Glutamatergic neuron (in vitro differentiated cells): ENCODE data around the gene RPS6KC1. TPM values are rescaled to one million over a fixed set of nuclear protein-coding genes. Genes with fewer than 3 reads are reported as not detected.
"Not testable (repeated sequence)": the region's sequence is repeated elsewhere in the genome, so short reads cannot be mapped to it uniquely, and the experiment has no call there.

ENCODE experiments used
- DNase-seq: peaks from one replicate; pipeline ENCODE4 v3.0.0; 2022
- H3K27ac Mint-ChIP-seq: one replicate; pipeline ENCODE4 v1.8.0; 2020; ENCODE audit warnings: mild to moderate bottlenecking, mixed read lengths, inconsistent platforms; ENCODE audit not compliant: unreplicated experiment
- H3K27me3 Mint-ChIP-seq: one replicate; pipeline ENCODE4 v1.8.0; 2020; ENCODE audit warnings: mild to moderate bottlenecking, moderate library complexity, mixed read lengths, inconsistent platforms; ENCODE audit not compliant: unreplicated experiment
- H3K36me3 Mint-ChIP-seq: one replicate; pipeline ENCODE4 v1.8.0; 2020; ENCODE audit warnings: mild to moderate bottlenecking, mixed read lengths, inconsistent platforms; ENCODE audit not compliant: unreplicated experiment
- H3K4me1 Mint-ChIP-seq: one replicate; pipeline ENCODE4 v1.8.0; 2020; ENCODE audit warnings: mild to moderate bottlenecking, low read depth, mixed read lengths, inconsistent platforms; ENCODE audit not compliant: unreplicated experiment
- H3K4me3 Mint-ChIP-seq: one replicate; pipeline ENCODE4 v1.8.0; 2020; ENCODE audit warnings: mild to moderate bottlenecking, mixed read lengths, inconsistent platforms; ENCODE audit not compliant: unreplicated experiment
- H3K9me3 Mint-ChIP-seq: one replicate; pipeline ENCODE4 v1.8.0; 2020; ENCODE audit warnings: mild to moderate bottlenecking, moderate library complexity, mixed read lengths, inconsistent platforms; ENCODE audit not compliant: unreplicated experiment
- CTCF ChIP-seq: fragments of 200-600 bp; sonication (generic); IDR thresholded peaks from one replicate; pipeline ENCODE4 v1.5.0; 2021; ENCODE audit not compliant: partially characterized antibody, unreplicated experiment
- total RNA-seq: library from RNA; stranded (reverse); fragmentation: NEBNext Ultra II Directional; extraction: Animal tissue kit (Norgen Biotek cat#: 25700); gene quantifications from one replicate; pipeline ENCODE4 v1.2.1, GENCODE V29; 2021; ENCODE audit not compliant: unreplicated experiment

RPS6KC1 gene
- total RNA-seq, 1 donor from 2014 or later = 23.9 TPM

GRCh38 chr1:213315571-213315970 lies 264.5 kb downstream of the RPS6KC1 start:
- H3K4me3 Mint-ChIP-seq = no peak overlapping the region
- no peaks in the 10 kb centered on the region for H3K27me3 Mint-ChIP-seq
- no peak for TF ChIP-seq CTCF
- peaks cover 6% of the 10 kb centered on the region for H3K9me3 Mint-ChIP-seq
- no peak overlapping the region for H3K27ac Mint-ChIP-seq
- DNase-seq = no peak
- H3K36me3 Mint-ChIP-seq = peaks cover 6% of the 10 kb centered on the region
- no peaks in the 10 kb centered on the region for H3K4me1 Mint-ChIP-seq

- not testable (repeated sequence) for DNase-seq, H3K4me3 Mint-ChIP-seq, H3K27ac Mint-ChIP-seq, H3K4me1 Mint-ChIP-seq, H3K27me3 Mint-ChIP-seq, H3K36me3 Mint-ChIP-seq, H3K9me3 Mint-ChIP-seq
Measured at GRCh38 chr1:213318458-213318857, 267.4 kb downstream of the RPS6KC1 start.

GRCh38 chr1:213320191-213320870 lies 269.3 kb downstream of the RPS6KC1 start:
- Mint-ChIP-seq H3K36me3 (peaks cover 6% of the 10 kb centered on the region), H3K4me3 (no peak overlapping the region), H3K4me1 (peaks cover 2% of the 10 kb centered on the region), H3K27ac (no peak overlapping the region), H3K9me3 (peaks cover 7% of the 10 kb centered on the region), H3K27me3 (no peaks in the 10 kb centered on the region)
- TF ChIP-seq CTCF = no peak
- no peak for DNase-seq

Other genes starting within 250 kb of the RPS6KC1 start
- not detected for gene SPATA45, start 203.6 kb upstream of the RPS6KC1 start, total RNA-seq
- 33.4 TPM for gene FLVCR1, start 193.0 kb upstream of the RPS6KC1 start, total RNA-seq
- gene VASH2, start 100.7 kb upstream of the RPS6KC1 start, total RNA-seq = 59.8 TPM
- 33.1 TPM for gene ANGEL2, start 35.4 kb upstream of the RPS6KC1 start, total RNA-seq